T-helper 9 cell (primary cell): ENCODE measurements around the gene TRIM7.

ENCODE experiments used
- DNase-seq: peaks from one replicate; pipeline ENCODE4 v3.0.0-alpha.2; 2020
- total RNA-seq, 2 donors: gene quantifications; one replicate each; lab custom pipeline; 2026; lab: John Stamatoyannopoulos, UW

The TRIM7 gene
- total RNA-seq, result 0.70 to 1.2 reads per million in 2 donors

- DNase-seq, result no peak
Observed at GRCh38 chr5:181204826-181205760, at the start of gene TRIM7. TSS of gene TRIM7 (minus strand) at chr5:181205196. CDS start at chr5:181205110, 86 bp downstream.

GRCh38 chr5:181248277-181248676 is 43.3 kb upstream of the TRIM7 start:
- no peak for DNase-seq

GRCh38 chr5:181246276-181247049 is 41.5 kb upstream of the TRIM7 start:
- DNase-seq, result peak; percentile 62

- DNase-seq, result no peak
Observed at GRCh38 chr5:181245427-181246275, 40.7 kb upstream of the TRIM7 start.

- peak; percentile 84 for DNase-seq
Observed at GRCh38 chr5:181243564-181244343, 38.8 kb upstream of the TRIM7 start, which contains the start of gene RACK1. TSS of gene RACK1 (minus strand) at chr5:181243906. CDS start at chr5:181243800, 106 bp downstream.

GRCh38 chr5:181243018-181243563 is 38.1 kb upstream of the TRIM7 start:
- DNase-seq, result no peak

- DNase-seq, result no peak
Observed at GRCh38 chr5:181242031-181242451, 37.0 kb upstream of the TRIM7 start.

- no peak for DNase-seq
Observed at GRCh38 chr5:181241393-181241975, 36.5 kb upstream of the TRIM7 start.

- no peak for DNase-seq
Observed at GRCh38 chr5:181239062-181239663, 34.2 kb upstream of the TRIM7 start.

GRCh38 chr5:181237729-181238385 is 32.9 kb upstream of the TRIM7 start:
- no peak for DNase-seq

- DNase-seq, result no peak
Observed at GRCh38 chr5:181236954-181237641, 32.1 kb upstream of the TRIM7 start.

GRCh38 chr5:181236471-181236870 is 31.5 kb upstream of the TRIM7 start:
- DNase-seq, result no peak

GRCh38 chr5:181235689-181236366 is 30.8 kb upstream of the TRIM7 start:
- no peak for DNase-seq

- no peak for DNase-seq
Observed at GRCh38 chr5:181235323-181235688, 30.3 kb upstream of the TRIM7 start.

- DNase-seq, result no peak
Observed at GRCh38 chr5:181234455-181235306, 29.7 kb upstream of the TRIM7 start.

- no peak for DNase-seq
Observed at GRCh38 chr5:181233801-181234454, 28.9 kb upstream of the TRIM7 start.
